HepG2 (cell line): ENCODE measurements around the gene ATRN. TPM values are rescaled to one million over a fixed set of nuclear protein-coding genes. Genes with fewer than 3 reads are reported as not detected.

ENCODE experiments used
- ATAC-seq: fragments of 200-7000 bp; cut with Tn5 transposase; 3 replicates; pipeline ENCODE4 v1.9.1; 2020; ENCODE audit warnings: mild to moderate bottlenecking, moderate library complexity
- BruUV-seq: library from RNA; stranded (reverse); fragments of 400-500 nt; replicated peaks from 2 replicates; lab custom pipeline; 2021; lab: Mats Ljungman, UMichigan
- CTCF ChIA-PET: fragments of 300-600 bp; formaldehyde crosslinking; extraction: SDS; loops from one replicate; lab custom pipeline; 2021; ENCODE audit warnings: low total read pairs, inconsistent platforms, low intra/inter-chr PET ratio; lab: Yijun Ruan, JAX
- POLR2A ChIA-PET: fragments of 350-600 bp; sonication (Branson Sonifier 250); formaldehyde crosslinking; loops from one replicate; lab custom pipeline; 2020; ENCODE audit warnings: antibody characterized with exemption, inconsistent platforms; lab: Yijun Ruan, JAX
- DNase-seq: peaks from one replicate; pipeline ENCODE4 v3.0.0-alpha.2; 2015; ENCODE audit warnings: low spot score
- FAIRE-seq: peaks from 3 replicates; lab custom pipeline; 2011; peaks lifted over from hg19 to GRCh38; lab: Jason Lieb, UNC
- H2AFZ ChIP-seq: one replicate; pipeline ENCODE4 v1.6.1; 2011; ENCODE audit warnings: low read length, inconsistent platforms
- H3K27ac ChIP-seq: fragments of 300-600 bp; 3 replicates; pipeline ENCODE4 v1.8.0; 2011; ENCODE audit warnings: mixed run types, mild to moderate bottlenecking, mixed read lengths, low read length, inconsistent platforms; ENCODE audit not compliant: insufficient read depth; ENCODE audit errors: extremely low read length
- H3K27me3 ChIP-seq, 2 experiments: fragments of 200-600 bp in 1 of 2; 2 replicates in 1 of 2; 3 replicates in 1 of 2; pipeline versions ENCODE4 v1.6.0 to v1.8.0; 2011; ENCODE audit warnings: low read length in 2 of 2, mild to moderate bottlenecking in 2 of 2, moderate library complexity in 2 of 2, inconsistent platforms in 1 of 2; ENCODE audit not compliant: insufficient read depth in 2 of 2, control insufficient read depth in 1 of 2
- H3K36me3 ChIP-seq, 2 experiments: fragments of 200-600 bp in 1 of 2; replicated peaks in 1 of 2; 2 replicates in 1 of 2; 3 replicates in 1 of 2; pipeline versions ENCODE4 v1.5.1 to v1.8.0; 2011; ENCODE audit warnings: low read length in 2 of 2, inconsistent platforms in 1 of 2; ENCODE audit not compliant: insufficient read depth in 2 of 2, control insufficient read depth in 1 of 2
- H3K4me1 ChIP-seq: 2 replicates; pipeline ENCODE4 v1.5.1; 2012; ENCODE audit warnings: low read length, inconsistent platforms; ENCODE audit not compliant: insufficient read depth
- H3K4me2 ChIP-seq: 2 replicates; pipeline ENCODE4 v1.6.0; 2011; ENCODE audit warnings: low read depth, low read length, inconsistent platforms
- H3K4me3 ChIP-seq, 3 experiments: fragments of 200-600 bp in 1 of 3; sonication (generic), shearing (Covaris generic) in 1 of 3; replicated peaks in 1 of 3; 2 replicates each; pipeline ENCODE4 v1.5.1; 2011 to 2016; ENCODE audit warnings: low read length in 3 of 3, inconsistent platforms in 2 of 3, low read depth in 2 of 3, mild to moderate bottlenecking in 2 of 3, control low read depth in 1 of 3, mixed read lengths in 1 of 3; ENCODE audit not compliant: insufficient read depth in 1 of 3
- H3K79me2 ChIP-seq: one replicate; pipeline ENCODE4 v1.6.1; 2011; ENCODE audit warnings: low read length, inconsistent platforms; ENCODE audit not compliant: insufficient read depth
- H3K9ac ChIP-seq: 2 replicates; pipeline ENCODE4 v1.6.0; 2011; ENCODE audit warnings: mild to moderate bottlenecking, low read depth, low read length, inconsistent platforms; ENCODE audit not compliant: insufficient read depth
- H3K9me3 ChIP-seq: 2 replicates; pipeline ENCODE4 v1.5.1; 2012; ENCODE audit warnings: mild to moderate bottlenecking, low read length
- H4K20me1 ChIP-seq: 2 replicates; pipeline ENCODE4 v1.6.0; 2011; ENCODE audit warnings: inconsistent platforms, mild to moderate bottlenecking, low read length, moderate library complexity; ENCODE audit not compliant: insufficient read depth
- ASH2L ChIP-seq: fragments of 300-600, 200-600 bp; sonication (generic); IDR thresholded peaks from 2 replicates; pipeline ENCODE4 v1.7.0; 2017; ENCODE audit warnings: low read depth, mild to moderate bottlenecking, moderate library complexity, mixed read lengths, low read length; ENCODE audit not compliant: insufficient read length
- ATF7-NPFF ChIP-seq: sonication (generic); formaldehyde crosslinking; IDR thresholded peaks from 2 replicates; pipeline ENCODE4 v1.8.1; 2023; ENCODE audit warnings: mild to moderate bottlenecking, low read depth, missing genetic modification reagents, moderate library complexity
- BRCA1 ChIP-seq: sonication (generic); formaldehyde crosslinking; IDR thresholded peaks from 2 replicates; pipeline ENCODE4 v1.4.0; 2020; ENCODE audit warnings: missing genetic modification reagents
- CREBL2 ChIP-seq: sonication (generic); formaldehyde crosslinking; IDR thresholded peaks from 2 replicates; pipeline ENCODE4 v1.8.1; 2023; ENCODE audit warnings: missing genetic modification reagents, mild to moderate bottlenecking, borderline replicate concordance
- EZH2 ChIP-seq: conservative IDR thresholded peaks from 2 replicates; pipeline ENCODE4 v1.6.1; 2012; ENCODE audit warnings: mild to moderate bottlenecking, low read depth, low read length, moderate library complexity
- KDM6A ChIP-seq: IDR thresholded peaks from 2 replicates; pipeline ENCODE4 v1.6.1; 2016; ENCODE audit warnings: low read depth
- MYPOP ChIP-seq: sonication (generic); formaldehyde crosslinking; IDR thresholded peaks from 2 replicates; pipeline ENCODE4 v1.8.1; 2023; ENCODE audit warnings: mild to moderate bottlenecking, moderate library complexity, missing genetic modification reagents
- SAFB2 ChIP-seq: sonication (generic); formaldehyde crosslinking; IDR thresholded peaks from 2 replicates; pipeline ENCODE4 v1.5.1; 2020; ENCODE audit warnings: missing genetic modification reagents, low read depth, mild to moderate bottlenecking, borderline replicate concordance
- SATB2 ChIP-seq: sonication (generic); formaldehyde crosslinking; IDR thresholded peaks from 2 replicates; pipeline ENCODE4 v1.5.0; 2020; ENCODE audit warnings: missing genetic modification reagents
- ZMYM2 ChIP-seq: sonication (generic); formaldehyde crosslinking; IDR thresholded peaks from 2 replicates; pipeline ENCODE4 v1.8.0; 2022; ENCODE audit warnings: mild to moderate bottlenecking, missing genetic modification reagents
- ZNF143 ChIP-seq: sonication (generic); formaldehyde crosslinking; IDR thresholded peaks from 2 replicates; pipeline ENCODE4 v1.4.0; 2020; ENCODE audit warnings: missing genetic modification reagents
- ZNF337 ChIP-seq: sonication (generic); formaldehyde crosslinking; IDR thresholded peaks from 2 replicates; pipeline ENCODE4 v1.5.1; 2020; ENCODE audit warnings: missing genetic modification reagents, low read depth, mild to moderate bottlenecking, borderline replicate concordance
- ZNF350 ChIP-seq: sonication (generic); formaldehyde crosslinking; IDR thresholded peaks from 2 replicates; pipeline ENCODE4 v1.4.0; 2020; ENCODE audit warnings: mild to moderate bottlenecking, low read depth, missing genetic modification reagents, borderline replicate concordance
- ZNF547 ChIP-seq: sonication (generic); formaldehyde crosslinking; IDR thresholded peaks from 2 replicates; pipeline ENCODE4 v1.5.1; 2020; ENCODE audit warnings: mild to moderate bottlenecking, missing genetic modification reagents
- ZNF660 ChIP-seq: sonication (generic); formaldehyde crosslinking; IDR thresholded peaks from 2 replicates; pipeline ENCODE4 v1.5.1; 2020; ENCODE audit warnings: mild to moderate bottlenecking, low read depth, missing genetic modification reagents, borderline replicate concordance
- ZNF720 ChIP-seq: sonication (generic); formaldehyde crosslinking; IDR thresholded peaks from 2 replicates; pipeline ENCODE4 v1.4.0; 2020; ENCODE audit warnings: missing genetic modification reagents
- ZNF780A ChIP-seq: sonication (generic); formaldehyde crosslinking; IDR thresholded peaks from 2 replicates; pipeline ENCODE4 v1.8.0; 2022; ENCODE audit warnings: mild to moderate bottlenecking, missing genetic modification reagents, moderate library complexity
- WGBS: methylation state at CpG from one replicate; pipeline ENCODE4 v1.1.6; 2017; ENCODE audit warnings: low lambda C conversion rate; 5-methylcytosine and 5-hydroxymethylcytosine counted together
- in situ Hi-C: cut with HindIII; loops from 2 replicates; pipeline ENCODE4 v1.10.0; 2017; ENCODE audit warnings: low pct_unique_long_range_greater_than_20kb; ENCODE audit not compliant: extremely low pct_ligation_motif_present
- intact Hi-C: fragments of 100-400 bp; cut with micrococcal nuclease; formaldehyde crosslinking; loops from one replicate; pipeline ENCODE4 v1.10.0; 2022; ENCODE audit not compliant: unreplicated experiment
- polyA plus RNA-seq, 8 experiments: library from polyadenylated mRNA; depleted of rRNA in 3 of 8; stranded (reverse) in 7 of 8; unstranded in 1 of 8; fragments of >200 nt; fragmentation: Illumina TruSeq in 4 of 8; extraction: Trizol in 4 of 8; gene quantifications; 2 replicates each; pipeline versions ENCODE4 v1.2.1 to v1.2.3, GENCODE V29; 2011 to 2016; ENCODE audit warnings: low read depth in 4 of 8, missing spikeins in 1 of 8, mixed read lengths in 1 of 8; ENCODE audit not compliant: insufficient read depth in 1 of 8
- total RNA-seq, 5 experiments: library from RNA; depleted of rRNA; stranded (reverse); fragments of >200 nt; fragmentation: Illumina TruSeq; extraction: Trizol; gene quantifications; 2 replicates each; pipeline ENCODE4 v1.2.3, GENCODE V29; 2016; ENCODE audit warnings: low read depth in 1 of 5
- TF ChIP-seq, protein P1 (sequence below): sonication (generic); formaldehyde crosslinking; IDR thresholded peaks from 2 replicates; pipeline ENCODE4 v1.4.0; 2020; ENCODE audit warnings: missing genetic modification reagents
- TF ChIP-seq, protein P2 (sequence below): sonication (generic); formaldehyde crosslinking; conservative IDR thresholded peaks from 2 replicates; pipeline ENCODE4 v1.8.0; 2022; ENCODE audit warnings: missing genetic modification reagents

The ATRN gene
- total and polyA plus RNA-seq, 2 of the 13 experiments (the other 11 are each of a cell fraction or from before 2014, with no cell fraction given), result 44.2 to 81.1 TPM

GRCh38 chr20:3486850-3487249 is 16.0 kb downstream of the ATRN start:
- Histone ChIP-seq H3K4me1 (peaks cover 35% of the 10 kb centered on the region), H3K9ac (no peak overlapping the region), H3K36me3 (peaks cover 2 to 16% of the 10 kb centered on the region in 2 experiments; a peak in 4 of 5 replicates), H3K27ac (no peak overlapping the region), H4K20me1 (no peaks in the 10 kb centered on the region; the same call in 1 of the 2 replicates), H3K9me3 (peaks cover 13% of the 10 kb centered on the region), H3K27me3 (no peaks in the 10 kb centered on the region), H2AFZ (no peak overlapping the region), H3K79me2 (peaks cover 71% of the 10 kb centered on the region), H3K4me3 (no peak overlapping the region), H3K4me2 (no peak overlapping the region)
- intact Hi-C loops (no loop called here), in situ Hi-C loops (no loop called here)
- DNase-seq (no peak), FAIRE-seq (no peak), ATAC-seq (no peak)
- no TSS peak for BruUV-seq
- ChIA-PET POLR2A (no interaction called here), CTCF (no interaction called here)
- 97% methylated on average over 1 of the region's 1 CpG for WGBS
- no peak for TF ChIP-seq CREBL2 (CRISPR knock-in tag)
- TF ChIP-seq ZNF143, result no peak
- no peak for TF ChIP-seq ZMYM2 (CRISPR knock-in tag)
- TF ChIP-seq MYPOP (CRISPR knock-in tag), result no peak
- TF ChIP-seq ZNF547 (CRISPR knock-in tag), result no peak
- TF ChIP-seq EZH2, result no peak
- no peak for TF ChIP-seq ZNF350
- TF ChIP-seq KDM6A, result no peak
- no peak for TF ChIP-seq ZNF720 (CRISPR knock-in tag)
- TF ChIP-seq BRCA1 (CRISPR knock-in tag), result no peak
- no peak for TF ChIP-seq ZNF337
- TF ChIP-seq, protein P1, sequence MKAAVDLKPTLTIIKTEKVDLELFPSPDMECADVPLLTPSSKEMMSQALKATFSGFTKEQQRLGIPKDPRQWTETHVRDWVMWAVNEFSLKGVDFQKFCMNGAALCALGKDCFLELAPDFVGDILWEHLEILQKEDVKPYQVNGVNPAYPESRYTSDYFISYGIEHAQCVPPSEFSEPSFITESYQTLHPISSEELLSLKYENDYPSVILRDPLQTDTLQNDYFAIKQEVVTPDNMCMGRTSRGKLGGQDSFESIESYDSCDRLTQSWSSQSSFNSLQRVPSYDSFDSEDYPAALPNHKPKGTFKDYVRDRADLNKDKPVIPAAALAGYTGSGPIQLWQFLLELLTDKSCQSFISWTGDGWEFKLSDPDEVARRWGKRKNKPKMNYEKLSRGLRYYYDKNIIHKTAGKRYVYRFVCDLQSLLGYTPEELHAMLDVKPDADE (CRISPR knock-in tag), result no peak
- no peak for TF ChIP-seq SATB2 (CRISPR knock-in tag)
- TF ChIP-seq, protein P2, sequence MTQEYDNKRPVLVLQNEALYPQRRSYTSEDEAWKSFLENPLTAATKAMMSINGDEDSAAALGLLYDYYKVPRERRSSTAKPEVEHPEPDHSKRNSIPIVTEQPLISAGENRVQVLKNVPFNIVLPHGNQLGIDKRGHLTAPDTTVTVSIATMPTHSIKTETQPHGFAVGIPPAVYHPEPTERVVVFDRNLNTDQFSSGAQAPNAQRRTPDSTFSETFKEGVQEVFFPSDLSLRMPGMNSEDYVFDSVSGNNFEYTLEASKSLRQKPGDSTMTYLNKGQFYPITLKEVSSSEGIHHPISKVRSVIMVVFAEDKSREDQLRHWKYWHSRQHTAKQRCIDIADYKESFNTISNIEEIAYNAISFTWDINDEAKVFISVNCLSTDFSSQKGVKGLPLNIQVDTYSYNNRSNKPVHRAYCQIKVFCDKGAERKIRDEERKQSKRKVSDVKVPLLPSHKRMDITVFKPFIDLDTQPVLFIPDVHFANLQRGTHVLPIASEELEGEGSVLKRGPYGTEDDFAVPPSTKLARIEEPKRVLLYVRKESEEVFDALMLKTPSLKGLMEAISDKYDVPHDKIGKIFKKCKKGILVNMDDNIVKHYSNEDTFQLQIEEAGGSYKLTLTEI (CRISPR knock-in tag), result no peak
- no peak for TF ChIP-seq ASH2L
- no peak for TF ChIP-seq ZNF660
- no peak for TF ChIP-seq ZNF780A (CRISPR knock-in tag)
- no peak for TF ChIP-seq SAFB2 (CRISPR knock-in tag)
- TF ChIP-seq ATF7-NPFF (CRISPR knock-in tag), result no peak
